ENCODE results near the gene CD63.

The CD63 gene

DNA sequence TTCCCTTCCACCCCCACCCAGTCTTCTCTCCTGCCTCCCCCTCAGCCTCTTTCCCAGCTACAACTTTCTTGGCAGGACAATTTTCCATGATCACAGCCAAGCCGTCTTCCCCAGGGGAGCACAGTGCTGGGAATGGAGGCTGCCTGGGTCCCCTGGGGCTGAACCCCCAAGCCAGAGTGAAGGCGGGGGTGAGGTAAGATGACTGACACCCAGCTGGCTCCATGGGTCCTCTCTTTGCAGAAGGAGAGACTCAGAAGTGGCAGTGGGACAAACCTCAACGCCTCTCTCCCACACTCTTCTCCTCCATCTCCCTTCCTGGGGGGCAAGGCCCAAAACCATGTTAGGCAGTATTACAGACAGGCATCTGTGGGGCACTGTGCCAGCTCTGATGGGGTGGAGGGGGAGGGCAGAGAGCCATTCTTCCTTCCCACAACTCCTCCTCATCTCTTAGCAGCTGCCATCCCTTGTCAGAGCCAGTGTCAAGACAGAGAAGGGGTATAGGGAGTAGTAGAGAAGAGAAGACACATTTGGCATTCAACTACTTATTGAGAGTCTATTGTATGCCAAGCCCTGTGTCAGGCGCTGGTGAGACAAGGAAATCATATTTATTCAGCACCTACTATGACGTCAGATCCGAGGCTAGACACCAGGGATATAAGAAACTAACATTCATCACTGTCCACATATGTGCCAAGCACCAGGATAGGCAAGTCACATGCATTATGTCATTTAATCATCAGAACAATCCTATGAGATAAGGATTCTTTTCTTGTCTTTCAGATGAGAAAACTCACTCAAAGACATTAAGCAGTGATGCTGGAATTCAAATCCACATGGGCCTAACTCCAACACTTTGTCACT is 24.7 kb downstream of the CD63 start:
- DNase-seq: no peak

DNA sequence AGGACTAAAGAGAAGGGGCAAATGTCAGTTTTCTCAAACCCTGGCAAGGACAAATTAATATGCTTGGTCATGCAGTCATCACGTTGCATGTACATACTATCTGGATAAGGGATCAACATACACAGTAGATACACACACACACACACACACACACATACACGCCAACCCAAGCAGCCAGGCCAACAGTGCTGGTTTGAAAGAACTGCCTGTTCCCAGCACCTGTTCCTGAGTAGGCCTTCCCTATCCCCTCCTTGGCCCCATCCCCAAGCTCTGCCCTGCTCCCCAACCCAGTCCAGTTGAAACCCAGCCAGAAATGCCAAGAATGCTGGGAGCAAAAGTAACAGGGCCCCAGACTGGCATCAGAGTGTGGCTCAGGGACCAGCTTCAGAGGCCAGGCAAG is 25.5 kb downstream of the CD63 start:
- DNase-seq: no peak

DNA sequence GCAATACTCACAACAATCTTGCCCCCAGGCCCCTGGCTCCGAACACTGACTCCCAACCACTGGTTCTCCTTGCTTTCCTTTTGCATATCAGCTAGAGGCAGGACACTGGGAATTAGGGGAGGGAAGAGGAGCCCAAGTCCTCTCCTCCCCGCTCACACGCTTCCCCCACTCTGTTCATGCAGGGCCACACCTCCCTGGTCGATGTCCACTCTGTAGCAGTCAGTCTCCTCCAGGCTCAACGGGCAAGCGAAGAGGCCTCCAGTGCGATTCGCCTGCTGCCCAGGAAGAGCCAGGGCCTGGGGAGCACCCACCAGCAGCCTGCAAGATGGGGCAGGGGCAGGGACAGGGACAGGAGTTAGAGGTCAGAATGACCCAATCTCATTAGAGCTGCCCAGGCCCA is 25.9 kb downstream of the CD63 start:
- DNase-seq: no peak

DNA sequence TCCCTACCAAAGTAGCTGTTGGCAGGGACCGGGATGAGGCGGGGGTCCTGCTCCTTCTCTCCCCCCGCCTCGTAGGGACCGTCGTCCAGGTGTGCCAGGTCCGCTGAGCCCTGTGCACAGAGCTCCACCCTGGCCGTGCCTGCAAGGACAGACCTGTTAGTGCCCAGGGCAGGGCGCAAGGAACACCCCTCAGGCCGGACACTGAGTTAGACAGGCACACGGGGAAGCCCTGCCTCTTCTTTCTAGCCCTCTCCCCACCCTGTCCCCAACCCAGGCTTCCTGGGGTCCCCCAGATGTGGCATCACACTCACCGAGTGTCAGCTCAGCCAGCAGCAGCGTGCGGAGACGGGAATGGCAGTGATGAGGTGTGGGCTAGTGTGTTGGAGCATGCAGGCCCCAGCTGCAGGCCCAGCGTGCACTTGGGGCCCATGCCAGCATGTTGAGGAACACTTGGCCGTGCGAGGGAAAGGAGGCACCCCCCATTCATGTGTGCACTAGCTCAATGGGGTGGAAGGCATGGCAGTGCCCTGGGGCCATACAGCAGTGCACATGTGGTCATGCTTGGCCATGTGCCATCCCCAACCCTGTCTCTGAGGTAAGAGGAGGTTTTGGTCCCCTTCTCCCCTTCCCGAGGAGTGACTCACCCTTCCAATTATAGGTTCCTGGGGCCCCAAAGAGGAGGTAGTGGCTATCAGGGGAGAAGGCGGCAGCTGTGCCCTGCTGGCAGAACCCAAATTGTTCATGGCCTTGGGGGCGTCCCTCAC is 28.4 kb downstream of the CD63 start:
- DNase-seq: no peak

DNA sequence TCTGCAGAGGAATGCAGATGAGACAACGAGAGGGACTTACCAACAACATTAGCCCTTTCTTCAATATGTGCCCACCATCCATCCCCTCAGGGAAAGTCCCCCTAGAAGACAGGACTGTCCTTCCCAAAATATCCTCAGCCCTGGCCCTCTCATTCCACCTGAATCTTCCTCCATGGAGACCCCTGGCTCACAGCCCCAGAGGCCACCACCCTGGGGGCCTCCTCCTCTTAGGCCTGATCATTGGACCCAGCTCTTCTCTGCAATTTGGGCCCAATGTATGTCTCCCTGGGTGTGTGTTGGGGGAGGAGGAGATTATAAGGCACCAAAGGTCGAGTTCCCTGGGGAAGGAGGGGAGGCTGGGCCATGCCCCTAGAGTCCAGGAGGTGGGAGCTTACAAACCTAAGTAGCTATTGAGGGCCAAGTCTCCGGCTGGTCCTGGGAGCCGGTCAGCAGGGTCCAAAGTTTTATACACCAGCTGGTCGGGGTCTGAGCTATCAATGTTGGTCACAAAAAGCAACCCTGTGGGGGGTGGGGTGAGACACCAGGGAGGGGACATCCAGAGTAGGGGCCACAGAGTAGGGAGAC is 29.2 kb downstream of the CD63 start:
- DNase-seq: no peak

DNA sequence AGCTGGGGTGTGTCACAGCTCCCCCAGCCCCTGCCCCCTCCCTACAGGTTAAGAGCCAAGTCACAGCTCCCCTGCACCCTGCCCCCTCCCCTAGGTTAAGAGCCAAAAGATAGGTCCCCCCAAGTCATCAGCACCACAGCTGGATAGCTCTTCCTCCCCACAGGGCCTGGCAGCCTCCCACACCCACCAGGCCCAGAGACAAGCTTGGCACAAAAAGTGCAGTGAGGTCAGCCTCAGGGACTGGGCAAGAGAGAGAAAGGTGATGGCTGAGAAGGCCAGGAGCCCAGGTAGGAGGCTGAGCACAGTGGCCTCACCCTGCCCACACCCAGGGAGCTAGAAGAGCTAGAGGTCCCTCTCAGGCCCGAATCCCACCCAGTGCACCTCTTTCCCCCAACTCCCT is 29.8 kb downstream of the CD63 start:
- no peak for DNase-seq

DNA sequence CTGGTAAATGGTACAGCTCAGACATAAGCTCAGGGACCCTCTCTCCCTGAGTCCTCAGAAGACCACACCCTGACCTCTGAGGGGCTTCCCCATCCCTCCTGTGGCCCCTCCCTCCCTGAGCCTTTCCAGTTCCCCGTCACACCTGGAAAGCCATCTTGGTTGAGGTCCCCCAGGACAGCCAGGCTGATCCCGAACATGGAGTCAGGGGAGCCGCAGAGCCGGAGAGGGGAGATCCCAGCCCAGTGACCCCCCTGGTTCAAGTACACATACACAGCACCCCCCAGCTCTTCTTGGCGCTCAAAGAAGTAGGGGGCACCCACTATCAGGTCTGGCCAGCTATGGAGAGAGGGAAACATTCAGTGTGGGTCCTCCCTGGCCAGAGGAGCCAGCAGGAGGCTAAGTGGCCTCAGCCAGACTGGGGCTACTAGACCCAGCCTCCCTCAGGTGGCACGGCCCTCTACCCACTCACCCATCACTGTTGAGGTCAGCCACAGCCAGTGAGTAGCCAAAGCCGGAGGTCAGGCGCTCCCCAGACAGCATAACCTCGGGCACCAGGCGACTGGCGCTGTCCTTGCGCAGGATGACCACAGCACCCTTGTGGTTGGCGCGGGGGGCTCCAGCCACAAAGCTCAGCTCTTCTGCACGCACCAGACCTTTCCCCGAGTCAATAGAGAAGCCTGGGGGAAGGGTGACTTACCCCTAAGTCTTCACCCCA is 30.4 kb downstream of the CD63 start:
- no peak for DNase-seq

DNA sequence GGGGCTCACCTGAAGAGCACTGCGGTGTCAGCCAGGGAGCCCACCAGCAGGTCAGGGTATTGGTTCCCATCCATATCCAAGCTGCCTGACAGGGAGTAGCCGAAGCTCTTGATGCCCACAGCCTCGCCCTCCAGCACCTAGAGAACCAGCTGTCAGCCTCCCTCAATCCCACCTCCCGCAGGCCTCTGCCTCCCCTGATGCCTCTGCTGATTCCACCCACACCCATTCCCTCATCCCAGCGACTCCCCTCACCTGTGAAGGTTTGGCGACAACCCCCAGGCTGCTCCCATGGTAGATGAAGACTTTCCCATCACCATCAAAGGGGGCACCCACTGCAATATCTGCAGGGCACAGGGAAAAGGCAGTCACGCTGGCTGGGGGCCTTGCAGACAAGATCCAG is 31.1 kb downstream of the CD63 start:
- no peak for DNase-seq

DNA sequence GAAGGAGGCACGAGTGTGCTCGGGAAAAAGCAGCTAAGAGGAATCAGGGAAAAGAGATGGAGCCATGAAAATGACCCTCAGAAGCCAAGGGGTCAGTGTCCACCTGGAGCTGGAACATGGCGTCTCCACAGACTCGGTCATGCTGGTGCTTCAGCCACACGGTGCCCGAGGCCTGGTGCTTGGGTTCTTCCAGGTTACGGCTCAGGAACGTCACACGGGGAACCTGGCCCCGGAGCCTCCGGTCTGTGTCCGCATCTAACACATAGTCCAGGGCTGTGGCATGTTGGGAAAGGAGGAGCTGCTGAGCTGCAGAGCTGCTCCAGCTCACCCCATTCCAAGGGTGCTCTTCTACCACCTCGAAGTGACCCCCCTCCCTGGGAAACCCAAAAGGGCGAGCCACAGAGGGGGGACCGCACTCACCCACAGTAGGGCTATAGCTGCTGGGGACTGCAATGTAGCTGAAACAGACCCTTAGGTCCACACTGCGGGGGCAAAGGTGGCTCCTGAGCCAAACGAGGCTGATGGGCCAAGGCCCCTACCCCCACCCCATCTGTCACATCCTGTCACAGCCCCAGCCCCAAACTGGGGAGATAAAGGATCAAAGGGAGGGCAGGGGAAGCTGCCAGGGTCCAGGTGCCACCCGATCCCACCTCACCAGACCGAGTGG is 31.9 kb downstream of the CD63 start:
- no peak for DNase-seq

DNA sequence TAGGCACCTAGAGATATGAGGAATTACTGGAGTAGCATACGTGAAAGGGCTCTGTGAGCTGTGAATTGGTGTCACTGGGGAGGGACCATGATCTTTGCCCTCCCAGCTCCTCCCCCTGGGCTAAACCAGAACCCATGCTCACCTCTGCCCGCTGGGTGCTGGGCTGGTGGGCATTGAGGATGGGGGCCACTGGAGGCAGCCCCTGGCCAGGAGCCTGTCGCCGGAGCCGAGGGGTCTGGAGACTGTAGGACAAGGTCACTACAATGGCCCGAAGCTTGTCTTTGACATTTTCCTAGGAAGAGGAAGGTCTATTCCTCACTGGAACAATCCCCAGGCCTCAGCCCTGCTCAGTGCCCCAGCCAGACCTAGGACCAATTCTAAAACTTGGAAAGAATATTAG is 32.7 kb downstream of the CD63 start:
- DNase-seq: no peak

DNA sequence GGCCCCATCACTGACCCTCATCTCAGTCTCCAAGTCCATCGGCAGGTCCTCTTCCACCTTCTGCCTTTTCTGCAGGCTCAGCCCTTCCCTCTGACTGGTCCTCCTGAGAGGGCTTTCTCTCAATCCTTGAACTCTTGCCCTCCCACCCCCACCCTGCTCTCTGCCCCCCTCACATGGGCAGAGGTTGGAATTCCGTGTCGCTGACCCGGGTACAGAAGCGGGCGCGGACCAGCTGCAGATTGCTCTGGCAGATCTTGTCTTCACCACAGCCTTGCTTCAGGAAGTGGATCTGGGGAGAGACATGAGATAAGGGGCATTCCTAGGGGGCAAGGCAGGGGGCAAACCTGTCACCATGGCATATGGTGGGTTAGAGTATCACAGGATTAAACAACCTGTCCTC is 33.5 kb downstream of the CD63 start:
- no peak for DNase-seq

DNA sequence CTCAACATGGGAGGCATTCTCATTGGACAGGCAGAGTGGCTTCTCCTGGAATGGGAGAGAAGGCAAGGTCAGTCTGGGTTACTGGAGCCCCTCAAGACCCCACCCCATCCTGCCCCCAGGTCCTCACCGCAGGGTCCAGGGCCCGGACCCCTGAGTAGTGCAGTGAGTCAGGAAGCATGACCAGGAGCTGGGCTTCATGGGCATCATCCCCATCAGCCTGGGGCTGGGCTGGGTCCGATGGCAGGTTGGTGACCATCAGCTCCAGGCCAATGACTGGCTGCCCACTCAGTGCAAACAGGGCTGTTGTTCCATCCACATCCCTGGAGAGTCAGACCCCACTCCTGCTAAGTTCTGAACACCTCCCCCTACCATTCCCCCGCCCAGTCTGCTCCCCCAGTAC is 34.2 kb downstream of the CD63 start:
- DNase-seq: no peak

DNA sequence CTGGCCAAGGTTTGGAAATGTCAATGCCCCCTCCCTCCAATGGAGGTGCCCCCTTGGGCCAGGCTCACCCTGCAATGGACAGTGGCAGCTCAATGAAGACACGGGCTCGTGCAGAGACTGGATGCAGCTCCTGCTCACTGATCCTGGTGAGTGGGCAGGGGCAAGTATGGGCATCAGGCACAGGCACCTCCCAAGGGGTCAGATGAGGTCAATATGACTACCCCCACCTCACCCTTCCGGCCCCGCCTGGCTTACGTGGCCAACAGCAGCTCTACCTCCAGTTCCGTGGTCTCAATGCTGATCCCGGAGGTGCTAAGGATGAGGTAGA is 34.7 kb downstream of the CD63 start:
- DNase-seq: no peak

DNA sequence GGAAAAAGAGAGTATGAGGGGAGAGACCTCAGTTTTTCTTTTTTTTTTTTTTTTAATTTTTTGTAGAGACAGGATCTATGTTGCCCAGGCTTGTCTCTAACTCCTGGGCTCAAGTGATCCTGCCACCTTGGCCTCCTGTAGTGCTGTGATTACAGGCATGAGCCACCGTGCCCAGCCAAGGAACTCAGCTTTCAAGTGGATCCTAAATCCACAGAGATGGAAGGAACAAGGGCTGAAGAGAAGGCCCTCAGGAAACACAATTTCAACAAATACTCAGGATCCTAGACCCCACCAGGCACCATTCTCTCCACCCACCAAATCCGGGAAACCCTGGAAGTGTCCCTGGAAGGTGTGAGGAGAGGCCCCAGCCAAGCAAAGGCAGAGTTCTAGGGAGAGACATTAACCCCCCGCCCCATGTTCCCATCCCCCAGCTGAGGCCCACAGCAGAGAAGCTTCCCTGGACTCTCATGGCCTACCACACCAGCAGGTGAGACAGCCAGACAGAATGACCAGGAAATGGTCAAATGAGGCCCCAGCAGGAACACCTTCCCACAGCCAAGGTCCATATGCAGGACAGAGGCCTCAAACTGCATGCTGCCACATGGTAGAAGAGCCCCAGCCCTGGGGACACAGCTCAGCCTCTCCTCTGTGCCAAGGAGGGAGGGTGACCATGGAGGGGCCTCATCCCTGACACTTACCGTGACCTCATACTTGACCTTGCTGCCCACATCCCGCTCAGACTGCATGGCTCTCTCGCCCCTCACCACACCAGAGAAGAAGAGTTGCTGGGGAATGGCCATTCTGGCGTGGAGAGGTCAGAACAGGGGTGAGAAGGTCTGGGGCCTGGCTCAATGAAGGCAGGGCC is 35.3 kb downstream of the CD63 start:
- DNase-seq: no peak

DNA sequence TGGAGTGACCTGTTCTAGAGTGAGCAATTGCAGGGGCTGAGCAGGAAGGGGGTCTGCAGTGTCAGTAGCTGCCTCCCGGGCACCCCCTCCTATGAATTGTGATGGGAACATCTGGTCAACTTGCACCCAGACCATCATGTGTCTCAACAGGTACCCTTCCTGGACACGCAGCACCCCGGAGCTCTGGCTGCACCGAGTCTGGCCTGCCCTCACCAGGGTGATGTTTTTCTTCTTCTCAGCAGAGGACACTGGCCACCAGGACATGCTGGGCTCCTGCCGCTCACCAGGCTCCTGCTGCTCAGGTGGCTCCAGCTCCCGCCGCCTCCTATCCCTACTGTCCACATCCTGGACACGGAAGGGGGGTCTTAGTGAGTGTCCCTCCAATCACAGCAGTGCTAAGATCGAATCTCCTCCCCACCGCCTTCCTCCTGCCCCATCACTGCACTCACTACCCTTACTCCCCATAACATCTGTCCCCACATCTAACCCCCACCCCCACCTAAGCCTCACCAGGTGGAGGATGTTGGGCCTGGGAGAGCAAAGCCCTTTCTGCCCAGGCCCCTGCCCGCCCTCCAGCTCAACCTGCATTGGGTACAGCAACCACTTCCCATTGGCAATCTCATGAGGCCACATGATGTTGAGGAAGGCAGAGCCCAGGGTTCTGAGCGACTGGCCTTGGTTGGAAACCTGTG is 36.0 kb downstream of the CD63 start:
- DNase-seq: no peak

DNA sequence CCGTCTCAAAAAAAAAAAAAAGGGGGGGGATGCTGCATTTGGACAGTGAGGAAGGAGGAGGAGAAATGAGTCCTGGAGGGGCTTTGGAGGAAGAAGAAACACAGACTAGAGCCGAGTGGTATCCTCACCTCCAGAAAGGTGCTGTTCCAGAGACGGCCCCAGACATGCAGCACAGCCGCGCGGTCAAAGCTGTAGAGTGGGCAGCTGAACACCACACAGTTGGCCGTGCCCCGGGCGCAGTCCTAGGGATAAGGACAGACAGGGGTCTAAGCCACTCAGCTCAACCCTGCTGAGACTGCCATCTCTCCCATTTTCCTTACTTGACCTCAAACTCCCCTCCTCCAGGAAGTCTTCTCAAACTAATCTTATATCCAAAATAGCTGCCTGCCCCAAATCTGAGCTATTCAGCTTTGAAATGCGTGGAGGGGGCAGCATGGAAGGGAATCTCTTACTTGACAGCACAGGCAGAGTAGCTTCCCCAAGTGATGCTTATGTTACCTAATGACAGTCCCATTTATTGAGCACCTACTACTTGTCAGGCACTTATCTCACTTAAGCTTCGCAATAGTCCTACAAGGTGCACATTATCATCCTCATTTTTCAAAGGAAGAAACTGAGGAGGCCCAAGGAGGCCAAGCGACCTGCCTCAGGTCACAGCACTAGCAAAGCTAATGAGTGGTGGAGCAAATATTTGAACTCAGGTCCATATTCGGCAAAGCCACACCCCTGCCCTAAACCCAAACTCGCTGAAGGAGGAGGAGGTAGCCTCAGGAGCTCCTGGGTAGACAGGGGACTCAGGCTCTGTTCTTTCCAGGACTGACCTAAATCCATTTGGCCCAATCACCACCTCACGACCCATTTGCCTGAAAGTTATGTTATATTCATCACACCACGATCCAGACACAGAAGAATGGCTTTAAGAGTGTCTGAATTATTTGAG is 39.8 kb downstream of the CD63 start:
- no peak for DNase-seq

DNA sequence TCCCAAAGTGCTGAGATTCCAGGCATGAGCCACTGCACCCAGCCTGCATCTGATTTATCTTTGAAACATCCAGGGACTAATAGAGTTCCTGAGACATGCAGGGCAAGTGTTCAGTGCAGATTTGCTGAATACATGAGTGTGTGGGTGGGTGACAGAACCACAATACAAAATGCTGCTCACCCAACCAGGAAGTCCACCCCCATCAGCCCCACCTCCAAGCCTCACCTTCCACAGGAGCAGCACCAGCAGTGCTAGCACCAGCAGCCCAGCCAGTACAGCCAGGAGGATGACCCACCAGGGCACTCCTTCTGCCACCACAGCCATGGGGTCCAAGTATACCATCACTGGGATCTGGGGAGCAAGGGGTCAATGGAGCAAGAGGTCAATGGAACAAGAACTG is 41.1 kb downstream of the CD63 start:
- no peak for DNase-seq

DNA sequence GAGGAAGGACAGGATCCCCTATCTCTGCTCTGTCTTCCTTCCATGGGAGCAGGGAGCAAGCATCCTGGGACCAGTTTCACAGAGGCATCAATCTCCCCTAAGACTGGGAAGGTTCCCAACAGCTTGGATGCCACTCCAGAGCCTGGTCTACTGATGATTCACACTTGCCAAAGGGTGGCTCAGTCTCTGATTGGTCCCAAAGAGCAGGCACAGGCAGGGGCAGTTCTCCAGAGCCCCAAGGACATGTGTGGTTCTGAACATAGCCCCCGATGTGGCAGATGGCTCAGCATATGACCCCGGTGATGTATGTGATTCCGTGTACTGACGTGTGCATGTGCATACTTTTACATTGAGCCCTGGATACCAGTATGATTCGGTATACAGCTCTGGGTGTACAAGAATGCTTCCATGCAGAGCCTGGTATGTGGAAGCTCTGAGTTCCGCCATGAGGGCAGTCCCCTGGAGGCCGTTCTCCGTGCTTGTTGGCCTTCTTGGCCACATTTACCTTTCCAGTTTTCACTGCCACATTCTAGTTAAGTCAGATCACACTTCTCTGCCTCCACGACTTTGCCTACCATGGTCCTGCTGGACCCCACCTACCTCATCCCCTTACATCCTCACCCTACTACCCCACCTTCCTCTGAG is 42.3 kb downstream of the CD63 start:
- DNase-seq: no peak

DNA sequence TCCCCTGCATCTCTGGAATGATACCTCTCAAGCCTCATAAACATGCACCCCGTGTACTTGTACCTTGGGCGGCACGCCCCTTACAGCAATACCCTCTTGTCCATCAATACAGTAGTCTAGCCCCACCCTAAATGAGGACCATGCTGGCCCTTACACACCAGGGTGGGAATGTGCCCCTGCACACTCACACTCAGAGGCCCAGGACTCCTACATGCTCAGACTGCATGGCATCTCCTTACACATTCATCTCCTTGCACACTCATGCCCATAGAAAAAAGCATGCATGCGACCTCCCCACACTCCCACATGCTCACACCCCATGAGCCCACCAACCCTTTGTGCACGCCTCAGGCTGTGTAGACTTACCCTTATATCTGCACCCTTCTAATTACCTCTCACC is 43.1 kb downstream of the CD63 start:
- no peak for DNase-seq

All from GDM1 (cell line).